ENCODE data around the gene SNPH.

Gene SNPH

DNA sequence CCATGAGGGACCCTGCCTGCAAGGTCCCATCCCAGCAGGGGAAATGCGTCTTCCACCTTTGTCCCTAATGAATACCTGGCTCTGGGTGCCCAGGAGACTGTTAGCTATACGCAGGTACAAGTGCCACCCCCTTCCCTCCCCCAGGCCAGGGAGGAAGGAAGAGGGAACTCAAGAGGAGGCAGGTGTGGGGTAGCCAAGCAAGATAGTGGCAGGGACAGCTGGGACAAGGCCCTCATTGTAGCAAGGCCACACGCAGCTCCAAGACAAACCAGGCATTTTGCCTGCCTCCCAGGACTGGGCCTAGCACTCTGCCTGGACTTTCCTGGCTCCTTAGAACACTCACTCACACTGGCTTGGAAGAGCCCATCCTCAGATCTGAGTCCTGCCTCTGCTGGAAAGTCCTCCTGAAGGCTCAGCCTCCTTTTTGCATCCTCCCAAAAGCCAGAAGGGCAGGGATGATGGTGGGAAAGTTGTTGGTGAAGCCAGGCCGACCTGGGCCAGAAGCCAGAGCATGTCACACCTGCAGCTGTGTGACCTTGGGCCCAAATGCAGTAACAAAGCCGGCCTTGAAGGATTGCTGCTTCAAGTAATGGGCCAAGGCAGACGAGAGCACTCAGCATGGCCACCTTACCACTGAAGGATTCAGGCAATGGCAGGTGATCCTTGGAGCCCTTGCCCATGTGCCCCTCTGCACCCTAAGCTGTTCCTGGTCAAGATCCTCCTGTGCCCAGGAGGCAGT is 27.7 kb downstream of the SNPH start:
- Histone ChIP-seq H3K4me2 (ENCODE audit: low read length) (no peak overlapping the region), H3K4me1 (ENCODE audit: control insufficient read depth, insufficient read depth, low read length) (peaks cover 14% of the 10 kb centered on the region), H3K4me3 (ENCODE audit: low read length) (no peak overlapping the region), H3K9ac (ENCODE audit: low read depth, low read length) (no peak overlapping the region), H3K36me3 (ENCODE audit: insufficient read depth, low read length) (no peaks in the 10 kb centered on the region), H3K9me3 (replicated peaks; ENCODE audit: low read length) (no peaks in the 10 kb centered on the region), H3K27me3 (ENCODE audit: control insufficient read depth, insufficient read depth, low read length) (no peaks in the 10 kb centered on the region)

DNA sequence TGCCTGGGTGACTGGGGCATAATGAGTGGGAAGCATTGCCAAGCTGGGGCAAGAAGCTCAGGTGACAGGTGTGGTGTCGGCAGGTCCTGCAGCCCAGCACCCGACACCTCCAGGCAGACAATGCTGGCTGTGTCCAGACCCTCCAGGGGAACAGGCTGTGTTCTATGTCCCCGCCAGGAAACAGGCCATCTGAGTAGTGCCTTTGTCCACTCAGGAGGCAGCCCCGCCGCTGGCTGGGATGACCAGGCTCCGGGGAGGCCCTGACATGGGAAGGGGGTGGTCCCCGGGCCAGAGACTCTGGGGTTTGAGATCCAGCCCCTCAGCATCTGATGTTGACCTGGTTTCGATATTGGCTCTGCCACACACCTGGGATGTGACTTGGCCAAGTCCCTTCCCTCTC is 28.4 kb downstream of the SNPH start:
- Histone ChIP-seq H3K4me1 (ENCODE audit: control insufficient read depth, insufficient read depth, low read length) (peaks cover 14% of the 10 kb centered on the region), H3K27me3 (ENCODE audit: control insufficient read depth, insufficient read depth, low read length) (no peaks in the 10 kb centered on the region), H3K36me3 (ENCODE audit: insufficient read depth, low read length) (no peaks in the 10 kb centered on the region), H3K9me3 (replicated peaks; ENCODE audit: low read length) (no peaks in the 10 kb centered on the region), H3K9ac (ENCODE audit: low read depth, low read length) (no peak overlapping the region), H3K4me2 (ENCODE audit: low read length) (no peak overlapping the region), H3K4me3 (ENCODE audit: low read length) (no peak overlapping the region)

DNA sequence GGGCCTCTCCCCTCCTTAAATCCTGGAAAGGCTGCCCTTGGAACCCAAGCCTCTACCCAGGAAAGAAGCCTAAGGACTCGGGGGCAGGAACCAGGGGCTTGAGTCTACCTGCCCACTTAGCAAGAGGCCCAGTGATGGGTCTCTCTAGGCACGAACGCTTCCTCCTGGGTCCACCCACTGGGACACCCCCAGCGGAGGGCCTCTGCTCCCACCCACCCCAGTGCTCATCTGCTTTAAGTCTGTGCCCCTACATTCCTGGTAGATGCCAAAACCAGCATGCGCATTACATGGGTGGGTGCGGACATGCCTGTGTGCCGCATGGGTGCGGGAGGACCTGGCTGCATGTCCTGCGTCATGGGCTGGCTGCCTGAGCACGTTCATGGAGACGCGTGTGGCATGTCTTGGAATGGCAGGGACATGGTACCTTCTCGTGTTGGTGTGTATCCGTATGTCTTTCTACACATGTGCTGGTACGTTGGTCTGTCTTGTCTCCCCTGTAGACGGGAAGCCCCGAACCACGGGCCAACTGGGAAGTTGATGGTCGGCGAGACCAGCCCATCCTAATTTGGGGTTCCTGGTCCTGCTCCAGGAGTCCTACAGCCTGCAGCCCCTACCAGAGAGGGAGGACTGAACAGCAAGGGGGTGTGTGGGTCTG is 29.3 kb downstream of the SNPH start:
- Histone ChIP-seq H3K9me3 (replicated peaks; ENCODE audit: low read length) (no peaks in the 10 kb centered on the region), H3K4me3 (ENCODE audit: low read length) (no peak overlapping the region), H3K9ac (ENCODE audit: low read depth, low read length) (no peak overlapping the region), H3K4me2 (ENCODE audit: low read length) (no peak overlapping the region), H3K27me3 (ENCODE audit: control insufficient read depth, insufficient read depth, low read length) (no peaks in the 10 kb centered on the region), H3K4me1 (ENCODE audit: control insufficient read depth, insufficient read depth, low read length) (peaks cover 14% of the 10 kb centered on the region), H3K36me3 (ENCODE audit: insufficient read depth, low read length) (no peaks in the 10 kb centered on the region)

DNA sequence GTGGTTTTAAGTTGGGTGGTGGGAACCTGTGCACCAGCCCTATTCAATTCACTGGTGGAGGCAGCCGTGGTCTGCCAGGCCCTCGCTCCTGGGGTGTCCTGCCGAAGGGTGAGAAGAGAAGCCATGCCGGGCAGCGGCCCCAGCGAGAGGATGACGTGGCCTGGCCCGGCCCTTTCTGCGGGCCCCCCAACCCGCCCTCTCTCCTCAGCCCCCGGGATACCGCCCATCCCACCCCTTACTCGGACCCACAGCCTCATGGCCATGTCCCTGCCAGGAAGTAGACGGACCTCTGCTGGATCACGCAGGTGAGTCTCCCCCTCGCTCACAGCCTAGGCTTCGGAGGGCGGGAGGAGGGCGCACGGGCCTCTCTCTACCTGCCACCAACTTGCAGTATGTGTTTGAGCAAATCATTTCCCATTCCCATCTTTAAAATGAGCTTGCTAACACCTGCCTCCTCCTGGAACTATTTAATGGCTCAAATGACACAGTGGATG is 30.1 kb downstream of the SNPH start:
- Histone ChIP-seq H3K4me2 (ENCODE audit: low read length) (no peak overlapping the region), H3K9me3 (replicated peaks; ENCODE audit: low read length) (no peaks in the 10 kb centered on the region), H3K36me3 (ENCODE audit: insufficient read depth, low read length) (no peaks in the 10 kb centered on the region), H3K9ac (ENCODE audit: low read depth, low read length) (no peak overlapping the region), H3K4me3 (ENCODE audit: low read length) (no peak overlapping the region), H3K4me1 (ENCODE audit: control insufficient read depth, insufficient read depth, low read length) (peaks cover 19% of the 10 kb centered on the region), H3K27me3 (ENCODE audit: control insufficient read depth, insufficient read depth, low read length) (no peaks in the 10 kb centered on the region)

DNA sequence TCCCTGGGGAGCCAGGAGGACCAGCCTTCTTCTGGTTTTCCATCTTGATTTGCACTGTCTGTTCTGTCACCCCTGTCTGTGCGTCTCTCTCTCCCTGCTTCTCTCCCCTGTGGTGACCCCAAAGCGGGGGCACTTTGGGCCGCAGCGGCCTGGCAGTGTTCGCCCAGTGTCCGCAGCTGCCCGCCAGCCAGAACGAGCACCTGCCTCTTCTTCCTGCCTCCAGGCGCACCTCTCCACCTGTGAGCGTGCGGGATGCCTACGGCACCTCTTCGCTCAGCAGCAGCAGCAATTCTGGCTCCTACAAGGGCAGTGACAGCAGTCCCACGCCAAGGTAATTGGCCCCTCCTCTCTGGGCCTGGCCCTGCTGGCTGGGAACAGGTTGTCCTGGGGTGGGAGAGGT is 30.8 kb downstream of the SNPH start:
- Histone ChIP-seq H3K9me3 (replicated peaks; ENCODE audit: low read length) (no peaks in the 10 kb centered on the region), H3K4me1 (ENCODE audit: control insufficient read depth, insufficient read depth, low read length) (peaks cover 12% of the 10 kb centered on the region), H3K4me3 (ENCODE audit: low read length) (no peak overlapping the region), H3K36me3 (ENCODE audit: insufficient read depth, low read length) (no peaks in the 10 kb centered on the region), H3K9ac (ENCODE audit: low read depth, low read length) (no peak overlapping the region), H3K27me3 (ENCODE audit: control insufficient read depth, insufficient read depth, low read length) (no peaks in the 10 kb centered on the region), H3K4me2 (ENCODE audit: low read length) (no peak overlapping the region)

DNA sequence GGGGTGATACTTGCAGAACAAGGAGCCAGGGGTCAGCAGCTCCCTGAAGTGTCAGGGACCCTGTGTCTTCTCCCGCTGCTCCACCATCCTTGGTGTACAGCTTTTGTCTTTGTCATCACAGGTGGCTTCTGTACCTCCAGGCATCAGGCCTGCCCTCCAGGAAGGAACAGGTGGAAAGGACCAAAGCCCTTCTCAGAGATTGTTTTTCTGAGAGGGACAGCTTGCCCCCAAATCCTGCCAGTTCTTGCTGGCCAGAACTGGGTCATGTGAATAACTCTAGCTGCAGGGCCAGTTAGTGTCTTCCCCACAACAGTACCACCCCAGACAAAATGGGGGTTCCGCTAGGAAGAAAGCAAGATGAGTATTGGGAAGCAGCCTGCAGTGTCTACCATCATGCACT is 31.4 kb downstream of the SNPH start:
- H3K27me3 ChIP-seq (ENCODE audit: control insufficient read depth, insufficient read depth, low read length), result no peaks in the 10 kb centered on the region

DNA sequence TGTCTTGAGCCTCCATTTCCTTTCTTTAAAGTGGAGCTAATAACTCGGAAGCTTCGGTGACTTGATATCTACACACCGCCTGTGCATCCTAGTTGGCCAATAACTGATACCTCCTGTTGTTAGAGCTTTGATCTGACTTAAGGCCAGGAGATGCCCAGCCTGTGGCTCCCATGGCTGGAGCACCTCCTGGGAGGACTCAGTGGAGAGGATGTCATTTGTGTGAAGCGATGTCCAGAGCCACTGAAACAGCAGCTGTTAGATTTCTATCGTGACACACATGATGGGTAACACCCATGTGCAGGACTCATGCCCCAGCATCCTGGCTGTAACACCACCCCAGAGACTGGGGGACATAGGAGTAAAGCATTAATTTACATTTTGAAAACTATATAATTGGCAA is 32.1 kb downstream of the SNPH start:
- no peak overlapping the region for H3K9ac ChIP-seq (ENCODE audit: low read depth, low read length)
- H3K36me3 ChIP-seq (ENCODE audit: insufficient read depth, low read length), result peaks cover 3% of the 10 kb centered on the region
- no peaks in the 10 kb centered on the region for H3K9me3 ChIP-seq (replicated peaks; ENCODE audit: low read length)
- no peaks in the 10 kb centered on the region for H3K27me3 ChIP-seq (ENCODE audit: control insufficient read depth, insufficient read depth, low read length)
- no peak overlapping the region for H3K4me3 ChIP-seq (ENCODE audit: low read length)
- peaks cover 9% of the 10 kb centered on the region for H3K4me1 ChIP-seq (ENCODE audit: control insufficient read depth, insufficient read depth, low read length)
- H3K4me2 ChIP-seq (ENCODE audit: low read length), result no peak overlapping the region

More for the DNA sequence above, 31.4 kb downstream of the SNPH start:
- Histone ChIP-seq H3K9ac (ENCODE audit: low read depth, low read length) (no peak overlapping the region), H3K4me3 (ENCODE audit: low read length) (no peak overlapping the region), H3K4me1 (ENCODE audit: control insufficient read depth, insufficient read depth, low read length) (peaks cover 9% of the 10 kb centered on the region), H3K4me2 (ENCODE audit: low read length) (no peak overlapping the region), H3K36me3 (ENCODE audit: insufficient read depth, low read length) (no peaks in the 10 kb centered on the region), H3K9me3 (replicated peaks; ENCODE audit: low read length) (no peaks in the 10 kb centered on the region)

DNA sequence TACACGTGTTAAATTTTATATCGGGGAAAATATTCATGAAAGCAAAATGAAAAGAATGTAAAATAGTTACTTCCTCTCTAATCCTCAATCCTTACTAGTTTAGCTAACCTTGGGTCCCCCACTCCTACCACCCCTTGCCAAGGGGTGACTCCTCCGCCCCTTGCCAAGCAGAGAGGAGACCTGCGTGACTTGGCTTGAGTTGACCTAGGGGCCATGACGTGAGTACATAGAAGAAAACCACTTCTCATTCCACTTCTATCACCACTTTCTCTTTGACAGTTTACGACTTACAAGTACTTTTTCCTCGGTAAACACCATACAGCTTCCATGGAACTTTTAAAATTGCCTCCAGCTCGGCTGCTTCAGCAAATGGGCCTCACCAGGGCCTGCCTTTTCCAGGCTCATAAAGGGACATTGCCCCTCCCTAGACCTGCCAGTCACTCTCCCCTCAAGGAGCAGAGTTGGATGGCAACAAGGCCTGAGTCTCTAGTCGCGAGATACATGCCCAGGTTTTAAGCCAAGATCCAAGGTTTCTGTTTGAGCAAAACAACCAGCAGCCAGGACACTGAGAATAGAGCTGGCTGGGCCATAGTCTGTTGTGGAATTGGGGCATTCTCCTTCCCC is 32.9 kb downstream of the SNPH start:
- no peak overlapping the region for H3K9ac ChIP-seq (ENCODE audit: low read depth, low read length)
- H3K27me3 ChIP-seq (ENCODE audit: control insufficient read depth, insufficient read depth, low read length), result no peaks in the 10 kb centered on the region
- H3K4me3 ChIP-seq (ENCODE audit: low read length), result no peak overlapping the region
- H3K4me2 ChIP-seq (ENCODE audit: low read length), result no peak overlapping the region
- H3K4me1 ChIP-seq (ENCODE audit: control insufficient read depth, insufficient read depth, low read length), result peaks cover 9% of the 10 kb centered on the region
- H3K36me3 ChIP-seq (ENCODE audit: insufficient read depth, low read length), result peaks cover 3% of the 10 kb centered on the region
- H3K9me3 ChIP-seq (replicated peaks; ENCODE audit: low read length), result no peaks in the 10 kb centered on the region

DNA sequence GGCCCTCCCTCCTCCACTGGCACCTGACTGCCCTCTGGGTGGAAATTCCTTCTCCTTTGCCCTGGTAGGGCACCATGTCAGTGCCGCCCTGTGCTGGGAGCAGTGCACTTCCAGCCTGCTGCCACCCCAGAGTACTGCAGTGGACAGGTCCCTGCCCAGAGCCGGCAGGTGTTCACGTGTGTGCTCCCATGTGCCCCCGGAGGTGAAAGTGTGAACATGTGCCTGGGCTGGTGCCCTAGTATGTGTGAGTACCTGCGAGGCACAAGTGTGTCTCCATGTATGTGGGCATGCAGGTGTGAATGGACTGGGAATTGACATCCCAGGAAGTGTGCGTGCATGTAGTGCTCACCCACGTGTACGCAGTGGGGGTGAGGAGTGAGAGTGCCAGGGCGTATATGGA is 33.4 kb downstream of the SNPH start:
- no peaks in the 10 kb centered on the region for H3K27me3 ChIP-seq (ENCODE audit: control insufficient read depth, insufficient read depth, low read length)
- H3K4me1 ChIP-seq (ENCODE audit: control insufficient read depth, insufficient read depth, low read length), result peaks cover 9% of the 10 kb centered on the region
- no peak overlapping the region for H3K4me2 ChIP-seq (ENCODE audit: low read length)
- H3K4me3 ChIP-seq (ENCODE audit: low read length), result no peak overlapping the region
- peaks cover 3% of the 10 kb centered on the region for H3K36me3 ChIP-seq (ENCODE audit: insufficient read depth, low read length)
- no peaks in the 10 kb centered on the region for H3K9me3 ChIP-seq (replicated peaks; ENCODE audit: low read length)
- H3K9ac ChIP-seq (ENCODE audit: low read depth, low read length), result no peak overlapping the region

DNA sequence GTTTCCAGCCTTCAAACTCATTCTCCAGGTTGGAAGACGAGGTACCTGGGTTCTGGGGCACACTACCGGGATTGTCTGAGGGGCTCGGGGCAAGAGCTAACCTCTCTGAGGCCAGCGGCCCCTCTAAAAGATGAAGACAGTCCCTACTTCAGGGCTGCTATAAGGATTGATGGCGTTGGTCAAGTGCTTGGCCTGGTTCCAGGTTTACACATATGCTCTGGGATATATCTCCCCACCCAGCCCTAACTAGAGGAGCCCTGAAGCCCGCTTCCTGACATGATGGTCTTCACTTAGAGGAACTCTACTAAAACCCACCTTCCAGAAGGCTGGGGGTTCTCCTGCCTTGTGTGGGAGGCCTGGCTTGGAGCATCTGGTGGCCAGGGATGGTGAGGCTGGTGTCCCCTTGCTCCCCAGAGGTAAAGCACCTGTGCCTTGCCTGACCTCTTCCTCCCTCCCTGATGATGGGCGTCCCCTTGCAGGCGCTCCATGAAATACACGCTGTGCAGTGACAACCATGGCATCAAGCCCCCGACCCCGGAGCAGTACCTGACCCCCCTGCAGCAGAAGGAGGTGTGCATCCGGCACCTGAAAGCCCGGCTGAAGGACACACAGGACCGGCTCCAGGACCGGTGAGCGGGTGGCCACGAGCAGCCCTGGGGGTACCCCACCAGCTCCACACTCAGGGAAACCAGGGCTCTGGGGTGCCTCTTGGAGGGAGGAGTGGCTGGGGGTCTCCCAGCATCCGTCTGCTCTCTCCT is 34.2 kb downstream of the SNPH start:
- Histone ChIP-seq H3K27me3 (ENCODE audit: control insufficient read depth, insufficient read depth, low read length) (no peaks in the 10 kb centered on the region), H3K4me2 (ENCODE audit: low read length) (peak overlapping the region; percentile 24), H3K4me3 (ENCODE audit: low read length) (no peak overlapping the region), H3K4me1 (ENCODE audit: control insufficient read depth, insufficient read depth, low read length) (peaks cover 9% of the 10 kb centered on the region), H3K9me3 (replicated peaks; ENCODE audit: low read length) (no peaks in the 10 kb centered on the region), H3K9ac (ENCODE audit: low read depth, low read length) (no peak overlapping the region), H3K36me3 (ENCODE audit: insufficient read depth, low read length) (peaks cover 6% of the 10 kb centered on the region)

DNA sequence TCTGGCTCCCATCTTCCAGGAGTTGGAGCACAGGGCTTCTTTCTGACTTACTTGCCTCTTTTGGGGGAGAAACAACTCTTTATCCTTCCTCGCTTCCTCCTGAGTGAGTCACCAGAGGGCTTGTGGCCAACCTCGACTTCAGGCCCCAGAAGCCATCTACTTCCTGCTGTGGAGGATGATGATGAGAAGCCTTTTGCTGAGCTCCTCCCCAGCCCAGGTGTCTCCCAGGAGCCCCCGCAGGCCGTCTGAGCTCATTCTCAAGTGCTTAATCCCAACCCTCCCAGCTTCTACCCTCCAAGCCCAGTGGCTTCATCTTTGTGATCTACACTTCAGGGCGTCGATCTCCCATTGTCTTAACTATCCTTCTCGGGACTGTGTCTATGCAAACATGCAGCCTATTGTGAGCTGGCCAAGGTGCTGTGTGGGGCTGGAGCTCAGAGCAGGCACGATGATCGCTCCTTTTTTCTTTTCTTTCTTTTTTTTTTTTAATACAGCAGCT is 35.0 kb downstream of the SNPH start:
- H3K9me3 ChIP-seq (replicated peaks; ENCODE audit: low read length), result no peaks in the 10 kb centered on the region
- peaks cover 9% of the 10 kb centered on the region for H3K4me1 ChIP-seq (ENCODE audit: control insufficient read depth, insufficient read depth, low read length)
- H3K4me3 ChIP-seq (ENCODE audit: low read length), result no peak overlapping the region
- peaks cover 11% of the 10 kb centered on the region for H3K36me3 ChIP-seq (ENCODE audit: insufficient read depth, low read length)
- H3K9ac ChIP-seq (ENCODE audit: low read depth, low read length), result no peak overlapping the region
- H3K27me3 ChIP-seq (ENCODE audit: control insufficient read depth, insufficient read depth, low read length), result no peaks in the 10 kb centered on the region
- peak overlapping the region; percentile 24 for H3K4me2 ChIP-seq (ENCODE audit: low read length)
